ENCODE results near the gene SLC25A1. TPM values are rescaled to one million over a fixed set of nuclear protein-coding genes. Genes with fewer than 3 reads are reported as not detected.

SLC25A1 gene
- total and polyA plus RNA-seq, 7 donors = 7.3 to 23.1 (median 10.8) TPM

DNA sequence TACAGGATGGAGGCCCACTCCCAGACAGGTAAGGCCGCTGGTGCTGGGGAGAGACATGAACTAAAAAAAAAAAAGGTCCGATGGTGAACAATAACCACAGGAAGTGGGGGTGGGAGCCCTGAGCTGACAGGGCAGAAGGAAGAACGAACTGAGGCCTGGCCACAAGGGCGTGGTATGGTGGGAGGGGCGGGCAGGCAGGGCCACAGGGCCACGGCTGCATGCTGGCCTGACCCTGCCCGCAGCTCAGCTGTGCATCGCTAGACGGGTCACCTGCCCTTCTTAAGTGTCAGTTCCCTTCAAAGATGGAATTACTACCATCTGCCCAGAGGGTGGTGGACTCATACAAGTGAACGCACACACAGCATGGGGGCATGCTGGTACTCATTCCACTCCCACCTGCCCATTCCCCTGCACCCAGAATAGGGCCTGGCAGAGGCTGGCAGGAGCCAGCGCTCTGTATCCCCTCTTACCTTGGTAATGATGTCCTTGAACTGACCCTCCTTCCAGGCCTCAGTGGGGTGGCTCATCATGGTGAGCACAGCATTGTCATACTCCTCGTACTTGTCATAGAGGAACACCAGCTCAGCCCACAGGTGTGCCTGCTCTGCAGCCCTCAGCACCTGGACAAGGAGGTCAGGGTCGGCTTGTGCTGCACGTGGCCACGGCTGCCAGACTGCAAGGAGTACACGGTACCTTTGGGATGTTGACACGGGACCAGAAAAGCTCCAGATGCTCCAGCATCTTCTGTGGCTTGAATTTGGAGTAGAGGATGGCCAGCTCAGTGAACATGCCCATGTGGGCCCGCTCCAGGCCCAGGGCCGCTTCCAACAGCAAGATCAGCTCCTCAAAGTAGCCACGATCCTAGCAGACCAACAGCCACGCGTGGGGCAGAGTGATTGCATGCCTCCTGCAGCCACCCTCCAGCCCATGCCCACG lies 17.5 kb upstream of the SLC25A1 start:
- 79 to 84% (median 82%) methylated on average over 23 of the region's 23 CpGs for WGBS, 3 donors
- Histone ChIP-seq H3K9me3 (no peaks in the 10 kb centered on the region), H3K27me3 (ENCODE audit: insufficient read depth in 3 of 3, low read length in 2 of 3) (no peaks in the 10 kb centered on the region), H3K36me3 (ENCODE audit: insufficient read depth in 1 of 2, low read depth in 1 of 2) (peaks cover 2 to 100% of the 10 kb centered on the region in 2 donors), H3K4me1 (no peaks in the 10 kb centered on the region), H3K4me3 (no peak overlapping the region), H3K27ac (no peak overlapping the region)
- intact Hi-C loops (cut with DNase I) = loop anchor here in 1 of 2 donors (10.0 kb wide), 1 partner anchor 169 kb away; no protein-coding TSS in a partner anchor
- DNase-seq (peak in 1 of 2 donors; percentile 54), ATAC-seq (peak in 2 of 4 donors; percentile 13 to 15)
- TF ChIP-seq, protein P1, sequence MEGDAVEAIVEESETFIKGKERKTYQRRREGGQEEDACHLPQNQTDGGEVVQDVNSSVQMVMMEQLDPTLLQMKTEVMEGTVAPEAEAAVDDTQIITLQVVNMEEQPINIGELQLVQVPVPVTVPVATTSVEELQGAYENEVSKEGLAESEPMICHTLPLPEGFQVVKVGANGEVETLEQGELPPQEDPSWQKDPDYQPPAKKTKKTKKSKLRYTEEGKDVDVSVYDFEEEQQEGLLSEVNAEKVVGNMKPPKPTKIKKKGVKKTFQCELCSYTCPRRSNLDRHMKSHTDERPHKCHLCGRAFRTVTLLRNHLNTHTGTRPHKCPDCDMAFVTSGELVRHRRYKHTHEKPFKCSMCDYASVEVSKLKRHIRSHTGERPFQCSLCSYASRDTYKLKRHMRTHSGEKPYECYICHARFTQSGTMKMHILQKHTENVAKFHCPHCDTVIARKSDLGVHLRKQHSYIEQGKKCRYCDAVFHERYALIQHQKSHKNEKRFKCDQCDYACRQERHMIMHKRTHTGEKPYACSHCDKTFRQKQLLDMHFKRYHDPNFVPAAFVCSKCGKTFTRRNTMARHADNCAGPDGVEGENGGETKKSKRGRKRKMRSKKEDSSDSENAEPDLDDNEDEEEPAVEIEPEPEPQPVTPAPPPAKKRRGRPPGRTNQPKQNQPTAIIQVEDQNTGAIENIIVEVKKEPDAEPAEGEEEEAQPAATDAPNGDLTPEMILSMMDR (IDR thresholded peaks at IDR 0.05) = no peak

DNA sequence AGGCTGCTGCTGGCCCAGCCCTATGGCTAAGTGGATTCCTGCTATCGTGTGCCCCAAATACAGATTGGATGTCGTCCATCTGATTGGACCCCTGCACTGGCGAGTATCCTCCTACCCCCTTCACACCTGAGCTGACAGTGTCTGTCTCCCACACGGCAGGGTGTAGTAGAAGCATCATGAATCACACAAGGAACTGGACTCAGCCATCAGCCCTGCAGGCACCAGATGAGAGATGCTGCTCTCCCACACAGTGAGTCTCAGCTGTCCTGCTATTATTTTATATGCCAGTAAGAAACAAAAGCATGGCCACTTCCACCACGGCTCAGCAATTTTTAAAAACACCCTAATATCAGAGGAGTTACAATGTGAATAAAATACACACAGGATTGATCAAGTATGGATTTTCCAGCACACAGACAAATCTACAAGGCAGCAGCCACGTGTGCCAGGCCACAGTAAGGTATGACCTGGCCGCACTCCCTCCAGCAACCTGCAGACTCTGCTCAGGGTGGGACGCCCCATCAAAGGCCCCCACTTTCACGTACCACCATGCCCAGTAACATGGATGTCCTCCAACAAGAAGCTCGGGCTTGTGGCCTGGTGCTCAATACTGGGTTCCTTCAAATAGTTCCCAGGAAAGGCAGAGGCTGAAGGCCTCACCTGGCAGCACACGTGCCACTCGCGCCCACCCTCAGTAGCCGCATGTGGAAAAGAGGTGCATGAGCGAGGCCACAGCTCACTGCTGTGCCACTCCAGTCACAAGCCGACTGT lies 16.4 kb upstream of the SLC25A1 start:
- peaks cover 2 to 100% of the 10 kb centered on the region in 2 donors for H3K36me3 ChIP-seq (ENCODE audit: insufficient read depth in 1 of 2, low read depth in 1 of 2)
- WGBS, 3 donors = 91 to 94% (median 93%) methylated on average over 16 of the region's 16 CpGs
- no peak overlapping the region for H3K4me3 ChIP-seq
- no peaks in the 10 kb centered on the region for H3K9me3 ChIP-seq
- intact Hi-C loops (cut with DNase I) = loop anchor here in 1 of 2 donors (10.0 kb wide), 1 partner anchor 170 kb away; no protein-coding TSS in a partner anchor
- no peaks in the 10 kb centered on the region for H3K4me1 ChIP-seq
- ATAC-seq (no peak), DNase-seq (peak in 1 of 2 donors; percentile 32)
- no peaks in the 10 kb centered on the region for H3K27me3 ChIP-seq (ENCODE audit: insufficient read depth in 3 of 3, low read length in 2 of 3)
- no peak overlapping the region for H3K27ac ChIP-seq
- TF ChIP-seq, protein P1 (IDR thresholded peaks at IDR 0.05) = no peak

DNA sequence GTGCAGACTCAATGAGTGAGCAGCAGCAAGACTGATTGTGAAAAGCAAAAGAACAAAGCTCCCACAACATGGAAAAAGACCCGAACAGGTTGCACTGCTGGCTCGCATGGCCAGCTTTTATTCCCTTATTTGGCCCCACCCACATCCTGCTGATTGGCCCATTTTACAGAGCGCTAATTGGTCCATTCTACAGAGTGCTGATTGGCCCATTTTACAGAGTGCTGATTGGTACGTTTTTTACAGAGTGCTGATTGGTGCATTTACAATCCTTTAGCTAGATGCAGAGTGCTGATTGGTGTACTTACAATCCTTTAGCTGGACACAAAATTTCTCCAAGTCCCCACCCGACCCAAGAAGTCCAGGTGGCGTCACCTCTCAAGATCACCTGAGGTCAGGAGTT lies 15.3 kb upstream of the SLC25A1 start:
- DNase-seq (peak in 1 of 2 donors; percentile 2), ATAC-seq (no peak)
- no peak overlapping the region for H3K4me3 ChIP-seq
- TF ChIP-seq, protein P1 (IDR thresholded peaks at IDR 0.05) = no peak
- H3K27me3 ChIP-seq (ENCODE audit: insufficient read depth in 3 of 3, low read length in 2 of 3) = no peaks in the 10 kb centered on the region
- H3K4me1 ChIP-seq = no peaks in the 10 kb centered on the region
- WGBS, 3 donors = 94 to 98% (median 94%) methylated on average over 6 of the region's 6 CpGs
- H3K9me3 ChIP-seq = no peaks in the 10 kb centered on the region
- intact Hi-C loops (cut with DNase I) = loop anchor here in 1 of 2 donors (10.0 kb wide), 1 partner anchor 171 kb away; no protein-coding TSS in a partner anchor
- H3K27ac ChIP-seq = no peak overlapping the region
- H3K36me3 ChIP-seq (ENCODE audit: insufficient read depth in 1 of 2, low read depth in 1 of 2) = peaks cover 2 to 100% of the 10 kb centered on the region in 2 donors

DNA sequence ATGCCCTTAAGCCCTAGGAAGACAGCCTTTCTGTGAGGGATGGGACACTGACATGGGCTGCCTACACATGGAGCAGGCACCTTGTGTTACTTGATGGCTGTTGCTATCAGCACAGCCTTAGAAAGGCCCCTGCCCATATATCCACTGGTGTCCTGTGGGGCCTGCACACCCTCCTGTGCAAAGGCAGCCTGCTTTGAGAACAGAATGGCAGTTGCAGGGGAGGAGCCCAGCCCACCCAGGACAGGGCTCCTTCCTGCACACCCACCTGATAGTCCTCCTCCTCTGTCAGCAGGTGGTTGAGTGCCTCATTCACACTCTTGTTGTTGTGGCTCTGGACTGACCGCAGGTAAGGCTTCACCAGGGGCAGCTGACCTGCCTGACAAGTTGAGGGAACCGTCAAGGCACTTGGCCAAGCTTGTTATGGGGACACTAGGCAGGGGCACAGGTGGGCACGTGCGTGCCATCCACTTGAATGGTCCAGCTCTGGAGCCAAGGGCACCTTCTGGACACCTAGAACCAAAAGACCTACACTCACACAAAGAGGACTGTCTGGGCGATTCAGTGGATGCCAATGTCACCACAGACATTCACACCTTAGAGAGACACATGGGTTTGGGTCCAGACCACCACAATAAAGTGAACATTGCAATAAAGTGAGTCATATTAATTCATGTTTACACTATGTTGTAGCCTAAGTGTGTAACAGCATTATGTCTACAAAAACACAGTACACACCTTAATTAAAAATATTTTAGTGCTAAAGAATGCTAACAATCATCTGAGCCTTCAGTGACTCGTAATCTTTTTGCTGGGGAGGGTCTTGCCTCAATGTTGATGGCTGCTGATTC lies 9.4 kb upstream of the SLC25A1 start:
- TF ChIP-seq, protein P1 (IDR thresholded peaks at IDR 0.05) = no peak
- intact Hi-C loops (cut with DNase I) = loop anchor here in 1 of 2 donors (10.0 kb wide), 1 partner anchor 197 kb away; no protein-coding TSS in a partner anchor
- no peaks in the 10 kb centered on the region for H3K9me3 ChIP-seq
- ATAC-seq = no peak
- H3K27ac ChIP-seq = no peak overlapping the region
- H3K4me3 ChIP-seq = no peak overlapping the region
- H3K36me3 ChIP-seq (ENCODE audit: insufficient read depth in 1 of 2, low read depth in 1 of 2) = peaks cover 0 to 95% of the 10 kb centered on the region in 2 donors
- H3K27me3 ChIP-seq (ENCODE audit: insufficient read depth in 3 of 3, low read length in 2 of 3) = no peaks in the 10 kb centered on the region
- DNase-seq = peak in 1 of 2 donors; percentile 42
- no peaks in the 10 kb centered on the region for H3K4me1 ChIP-seq
- WGBS, 3 donors = 86 to 90% (median 90%) methylated on average over 6 of the region's 6 CpGs

Data from psoas muscle (tissue), 8 donors.